Mesothelial cell of epicardium (in vitro differentiated cells): ENCODE data around the gene QKI. TPM values are rescaled to one million over a fixed set of nuclear protein-coding genes. Genes with fewer than 3 reads are reported as not detected.

Source experiments
- DNase-seq, 2 experiments: peaks; one replicate each; pipeline ENCODE4 v3.0.0; 2021; ENCODE audit warnings: low spot score in 2 of 2; ENCODE audit not compliant: unreplicated experiment in 2 of 2
- H3K27ac Mint-ChIP-seq: 2 replicates; pipeline ENCODE4 v1.8.0; 2021; ENCODE audit warnings: mixed read lengths
- H3K27me3 Mint-ChIP-seq: 2 replicates; pipeline ENCODE4 v1.8.0; 2021; ENCODE audit warnings: low read depth, mixed read lengths
- H3K36me3 Mint-ChIP-seq: 2 replicates; pipeline ENCODE4 v1.8.0; 2021; ENCODE audit warnings: mixed read lengths
- H3K4me1 Mint-ChIP-seq: 2 replicates; pipeline ENCODE4 v1.8.0; 2021; ENCODE audit warnings: mixed read lengths
- H3K4me3 Mint-ChIP-seq: 2 replicates; pipeline ENCODE4 v1.8.0; 2021; ENCODE audit warnings: mild to moderate bottlenecking, moderate library complexity, mixed read lengths
- H3K9me3 Mint-ChIP-seq: 2 replicates; pipeline ENCODE4 v1.8.0; 2021; ENCODE audit warnings: mixed read lengths
- total RNA-seq: library from RNA; stranded (reverse); gene quantifications from 3 replicates; pipeline ENCODE4 v1.2.1, GENCODE V29; 2021
- TF ChIP-seq, protein P1 (sequence below): fragments of 200-600 bp; sonication (generic); IDR thresholded peaks from one replicate; pipeline ENCODE4 v1.5.0; 2021; ENCODE audit warnings: antibody characterized with exemption; ENCODE audit not compliant: unreplicated experiment

Gene QKI
- total RNA-seq, 1 donor from 2014 or later = 133 TPM

DNA sequence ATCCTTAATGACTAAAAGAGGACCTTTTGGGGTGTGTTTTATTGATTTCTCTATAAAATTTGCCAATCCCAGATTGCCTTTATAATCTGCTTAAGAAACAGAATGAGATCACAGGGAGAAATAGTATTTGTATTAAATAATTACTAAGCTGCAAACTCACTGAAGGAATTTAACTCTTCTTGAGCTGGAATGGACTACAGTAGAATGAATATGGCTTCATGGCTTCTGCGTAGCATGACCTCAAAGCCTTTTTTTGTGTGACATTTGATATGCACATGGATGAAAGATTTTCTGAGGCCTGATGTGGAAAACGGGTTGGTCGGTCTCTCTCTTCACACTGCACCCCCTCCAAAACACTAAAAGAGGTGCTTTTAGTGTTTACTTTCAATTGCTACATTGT is 115.9 kb downstream of the QKI start:
- Mint-ChIP-seq H3K4me3 (no peak overlapping the region), H3K4me1 (peaks cover 35% of the 10 kb centered on the region), H3K36me3 (no peaks in the 10 kb centered on the region), H3K9me3 (no peaks in the 10 kb centered on the region), H3K27ac (no peak overlapping the region), H3K27me3 (no peaks in the 10 kb centered on the region)
- DNase-seq = no peak
- TF ChIP-seq, protein P1, sequence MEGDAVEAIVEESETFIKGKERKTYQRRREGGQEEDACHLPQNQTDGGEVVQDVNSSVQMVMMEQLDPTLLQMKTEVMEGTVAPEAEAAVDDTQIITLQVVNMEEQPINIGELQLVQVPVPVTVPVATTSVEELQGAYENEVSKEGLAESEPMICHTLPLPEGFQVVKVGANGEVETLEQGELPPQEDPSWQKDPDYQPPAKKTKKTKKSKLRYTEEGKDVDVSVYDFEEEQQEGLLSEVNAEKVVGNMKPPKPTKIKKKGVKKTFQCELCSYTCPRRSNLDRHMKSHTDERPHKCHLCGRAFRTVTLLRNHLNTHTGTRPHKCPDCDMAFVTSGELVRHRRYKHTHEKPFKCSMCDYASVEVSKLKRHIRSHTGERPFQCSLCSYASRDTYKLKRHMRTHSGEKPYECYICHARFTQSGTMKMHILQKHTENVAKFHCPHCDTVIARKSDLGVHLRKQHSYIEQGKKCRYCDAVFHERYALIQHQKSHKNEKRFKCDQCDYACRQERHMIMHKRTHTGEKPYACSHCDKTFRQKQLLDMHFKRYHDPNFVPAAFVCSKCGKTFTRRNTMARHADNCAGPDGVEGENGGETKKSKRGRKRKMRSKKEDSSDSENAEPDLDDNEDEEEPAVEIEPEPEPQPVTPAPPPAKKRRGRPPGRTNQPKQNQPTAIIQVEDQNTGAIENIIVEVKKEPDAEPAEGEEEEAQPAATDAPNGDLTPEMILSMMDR = no peak

DNA sequence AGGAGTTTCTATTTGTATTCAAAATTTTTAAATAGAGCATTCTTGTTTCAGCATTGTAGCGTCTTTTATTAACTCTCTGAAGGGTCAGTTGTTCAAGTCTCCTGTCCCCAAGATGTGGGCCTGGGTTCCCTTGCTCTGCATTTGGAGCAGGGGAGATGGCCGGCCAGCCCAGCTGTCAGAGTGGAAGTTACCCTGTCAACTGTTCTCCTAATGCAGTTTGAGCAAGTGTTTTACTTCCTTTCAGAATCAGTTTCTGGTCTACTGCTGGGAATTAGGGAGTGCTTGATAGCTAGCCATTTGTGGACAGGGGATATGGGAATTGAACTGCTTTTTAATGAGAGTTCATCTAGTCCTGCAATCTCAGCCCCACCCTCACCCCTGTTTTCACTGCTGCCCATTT is 116.6 kb downstream of the QKI start:
- Mint-ChIP-seq H3K27me3 (no peaks in the 10 kb centered on the region), H3K4me3 (no peak overlapping the region), H3K4me1 (peaks cover 31% of the 10 kb centered on the region), H3K9me3 (no peaks in the 10 kb centered on the region), H3K27ac (no peak overlapping the region), H3K36me3 (no peaks in the 10 kb centered on the region)
- TF ChIP-seq, protein P1 = no peak
- no peak for DNase-seq

DNA sequence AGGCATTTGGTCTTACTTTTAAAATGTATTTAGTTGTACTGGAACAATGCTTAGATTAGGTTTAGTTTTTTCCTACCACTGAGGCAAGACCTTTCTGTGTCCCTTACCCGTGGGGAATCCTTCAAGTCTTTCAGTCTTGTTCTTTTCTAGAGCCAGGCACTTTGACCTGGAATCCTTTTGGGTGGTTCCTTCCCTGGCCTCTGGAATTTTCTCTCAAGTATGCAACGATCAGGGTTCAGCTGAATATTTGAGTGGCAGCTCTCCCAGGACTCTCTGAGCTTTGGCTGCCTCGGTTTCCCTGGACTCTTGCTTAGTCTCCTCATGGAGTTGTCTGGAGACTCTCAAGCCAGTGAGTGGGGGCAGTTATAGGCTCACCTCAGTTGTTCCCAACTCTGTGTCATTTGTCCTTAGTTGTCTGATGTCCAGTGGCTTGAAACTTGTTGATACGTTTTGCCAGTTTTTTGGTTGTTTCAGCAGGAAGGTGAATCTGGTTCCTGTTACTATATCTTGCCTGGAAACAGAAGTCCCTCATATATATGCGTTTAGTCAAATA is 118.1 kb downstream of the QKI start:
- no peaks in the 10 kb centered on the region for H3K9me3 Mint-ChIP-seq
- TF ChIP-seq, protein P1 = no peak
- H3K4me1 Mint-ChIP-seq = peaks cover 29% of the 10 kb centered on the region
- H3K27me3 Mint-ChIP-seq = no peaks in the 10 kb centered on the region
- H3K4me3 Mint-ChIP-seq = no peak overlapping the region
- H3K36me3 Mint-ChIP-seq = peaks cover 11% of the 10 kb centered on the region
- no peak for DNase-seq
- H3K27ac Mint-ChIP-seq = peak overlapping the region; percentile 39

DNA sequence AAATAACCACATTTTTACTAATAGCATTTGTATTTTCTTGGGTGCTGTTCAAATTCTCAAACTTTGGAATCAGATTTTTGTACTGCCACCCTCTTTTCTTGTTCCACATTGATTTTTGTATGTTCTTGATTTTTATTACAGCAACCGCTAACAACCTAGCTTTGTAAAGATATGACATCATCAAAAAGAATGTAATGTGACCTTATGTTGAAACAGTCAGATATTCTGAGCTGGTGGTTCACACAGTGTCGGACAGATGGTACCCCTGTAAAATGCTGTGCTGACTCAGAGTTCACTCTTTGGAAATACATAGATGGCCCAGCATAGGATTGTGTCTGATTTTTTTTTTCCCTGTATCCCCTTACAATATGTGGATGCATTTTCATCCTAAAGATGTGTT is 118.9 kb downstream of the QKI start:
- Mint-ChIP-seq H3K27ac (peak overlapping the region; percentile 66), H3K27me3 (no peaks in the 10 kb centered on the region), H3K4me1 (peaks cover 24% of the 10 kb centered on the region), H3K36me3 (peaks cover 15% of the 10 kb centered on the region), H3K9me3 (no peaks in the 10 kb centered on the region), H3K4me3 (no peak overlapping the region)
- no peak for DNase-seq
- TF ChIP-seq, protein P1 = no peak

DNA sequence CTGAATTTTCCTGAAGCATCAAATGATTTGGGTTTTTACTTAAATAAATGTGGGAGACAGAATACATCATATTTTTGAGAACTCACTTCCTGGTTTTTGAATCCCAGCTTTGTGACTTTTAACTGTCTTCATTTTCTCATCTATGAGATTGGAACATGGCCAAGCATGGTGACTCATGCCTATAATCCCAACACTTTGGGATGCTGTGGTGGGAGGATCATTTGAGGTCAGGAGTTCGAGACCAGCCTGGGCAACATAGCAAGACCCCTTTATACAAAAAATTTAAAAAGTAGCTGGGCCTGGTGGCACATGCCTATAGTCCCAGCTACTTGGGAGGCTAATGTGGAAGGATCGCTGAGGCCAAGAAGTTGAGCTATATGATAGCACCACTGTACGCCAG is 122.3 kb downstream of the QKI start:
- Mint-ChIP-seq H3K36me3 (peaks cover 22% of the 10 kb centered on the region), H3K27me3 (no peaks in the 10 kb centered on the region), H3K4me3 (no peak overlapping the region), H3K9me3 (no peaks in the 10 kb centered on the region), H3K27ac (no peak overlapping the region), H3K4me1 (peaks cover 12% of the 10 kb centered on the region)
- no peak for DNase-seq
- TF ChIP-seq, protein P1 = no peak

DNA sequence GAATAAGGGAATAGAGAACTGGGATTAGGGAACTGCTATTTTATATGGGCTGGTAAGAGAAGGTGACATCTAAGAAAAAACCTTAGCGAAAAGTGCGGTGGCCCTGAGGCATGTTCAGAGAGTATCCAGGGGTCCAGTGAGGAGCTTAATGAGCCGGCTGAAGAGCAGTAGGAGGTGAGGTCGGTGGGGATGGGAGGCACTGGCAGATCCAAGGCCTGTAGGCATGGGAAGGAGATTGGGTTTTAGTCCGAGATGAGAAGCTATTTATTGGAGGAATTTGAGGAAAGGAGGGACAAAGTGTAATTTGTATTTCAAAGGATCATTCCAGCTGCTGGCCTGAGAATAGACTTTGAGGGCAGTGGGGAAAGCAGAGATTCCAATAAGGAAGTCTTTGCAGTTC is 123.8 kb downstream of the QKI start:
- Mint-ChIP-seq H3K27ac (no peak overlapping the region), H3K4me1 (peaks cover 9% of the 10 kb centered on the region)

More for the DNA sequence above, 123.8 kb downstream of the QKI start:
- no peaks in the 10 kb centered on the region for H3K9me3 Mint-ChIP-seq
- H3K4me3 Mint-ChIP-seq = no peak overlapping the region
- H3K36me3 Mint-ChIP-seq = peaks cover 22% of the 10 kb centered on the region
- TF ChIP-seq, protein P1 = no peak
- H3K27me3 Mint-ChIP-seq = no peaks in the 10 kb centered on the region
- DNase-seq = no peak
